ENCODE results near the gene DLGAP4.

DLGAP4 gene

GRCh38 chr20:36541227-36541767 is 235.2 kb downstream of the DLGAP4 start, which contains the start of gene MYL9:
TSS of gene MYL9 (plus strand) at chr20:36541519. CDS start at chr20:36544885, 3,366 bp downstream.
- no peak for DNase-seq (ENCODE audit: low read depth)
- H3K4me3 ChIP-seq (ENCODE audit: control insufficient read depth, low read depth, low read length): peak within 1 kb of the TSS; percentile 97

GRCh38 chr20:36541768-36542488 is 235.8 kb downstream of the DLGAP4 start:
- peak; percentile 79 for TF ChIP-seq CTCF (IDR thresholded peaks at IDR 0.05; ENCODE audit: control insufficient read depth, insufficient read depth, low read depth, low read length, missing control alignments)
- peak overlapping the region; percentile 97 for H3K4me3 ChIP-seq (ENCODE audit: control insufficient read depth, low read depth, low read length)
- no peak for DNase-seq (ENCODE audit: low read depth)

More at GRCh38 chr20:36541227-36541767, 235.2 kb downstream of the DLGAP4 start, which contains the start of gene MYL9:
- no peak for TF ChIP-seq CTCF (IDR thresholded peaks at IDR 0.05; ENCODE audit: control insufficient read depth, insufficient read depth, low read depth, low read length, missing control alignments)

GRCh38 chr20:36542516-36543183 is 236.5 kb downstream of the DLGAP4 start:
- H3K4me3 ChIP-seq (ENCODE audit: control insufficient read depth, low read depth, low read length): peak overlapping the region; percentile 97
- no peak for DNase-seq (ENCODE audit: low read depth)

GRCh38 chr20:36543184-36544133 is 237.3 kb downstream of the DLGAP4 start:
- peak overlapping the region; percentile 97 for H3K4me3 ChIP-seq (ENCODE audit: control insufficient read depth, low read depth, low read length)
- no peak for DNase-seq (ENCODE audit: low read depth)
- no peak for TF ChIP-seq CTCF (IDR thresholded peaks at IDR 0.05; ENCODE audit: control insufficient read depth, insufficient read depth, low read depth, low read length, missing control alignments)

More at GRCh38 chr20:36542516-36543183, 236.5 kb downstream of the DLGAP4 start:
- TF ChIP-seq CTCF (IDR thresholded peaks at IDR 0.05; ENCODE audit: control insufficient read depth, insufficient read depth, low read depth, low read length, missing control alignments): no peak

- no peak for TF ChIP-seq CTCF (IDR thresholded peaks at IDR 0.05; ENCODE audit: control insufficient read depth, insufficient read depth, low read depth, low read length, missing control alignments)
- no peak for DNase-seq (ENCODE audit: low read depth)
- H3K4me3 ChIP-seq (ENCODE audit: control insufficient read depth, low read depth, low read length): peak overlapping the region; percentile 97
Observed at GRCh38 chr20:36544134-36545018, 238.2 kb downstream of the DLGAP4 start.

All from AG09309 (cell line).